ENCODE measurements around the gene STAT5A. TPM values are rescaled to one million over a fixed set of nuclear protein-coding genes. Genes with fewer than 3 reads are reported as not detected.

Gene STAT5A
- total and polyA plus RNA-seq, 9 of the 15 experiments (the other 6 are each of a cell fraction or from before 2014, with no cell fraction given): 79.9 to 415 (median 196) TPM

DNA sequence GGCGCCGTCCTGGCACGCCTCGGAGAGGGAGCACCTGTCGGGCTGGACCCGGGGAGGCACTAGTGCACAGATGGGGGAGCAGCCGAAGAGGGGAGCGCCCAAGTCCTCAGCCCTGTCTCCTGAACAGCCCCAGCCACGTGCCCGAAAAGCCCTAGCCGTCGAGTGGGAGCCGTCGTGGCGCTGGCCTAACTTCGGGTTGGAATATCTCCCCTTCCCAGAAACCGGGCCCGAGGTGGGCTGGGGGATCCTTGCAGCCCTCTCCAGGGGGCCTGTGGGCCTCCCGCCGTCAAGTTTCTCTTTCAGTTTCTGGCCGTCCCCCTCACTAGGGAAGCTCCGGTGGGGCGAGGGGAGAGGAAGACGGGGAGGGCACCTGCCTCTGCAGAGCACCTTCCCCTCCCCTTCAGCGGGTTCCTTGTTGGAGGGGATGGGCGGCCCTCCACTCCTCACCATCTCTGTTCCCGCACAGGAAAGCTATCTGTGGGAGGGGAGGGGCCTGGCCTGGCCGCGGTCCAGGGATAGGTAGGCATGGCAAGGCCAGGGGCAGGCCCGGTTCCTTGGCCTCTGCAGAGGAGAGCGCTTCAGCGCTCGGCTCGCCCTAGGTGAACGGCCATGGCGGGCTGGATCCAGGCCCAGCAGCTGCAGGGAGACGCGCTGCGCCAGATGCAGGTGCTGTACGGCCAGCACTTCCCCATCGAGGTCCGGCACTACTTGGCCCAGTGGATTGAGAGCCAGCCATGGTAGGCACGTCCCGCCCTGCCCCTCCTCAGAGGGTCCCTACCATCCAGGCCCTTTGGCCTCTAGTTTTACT lies 709 bp downstream of the STAT5A start (continued):
- TF ChIP-seq SREBF2 (CRISPR knock-in tag; IDR thresholded peaks at IDR 0.05) (0 out of 2 replicates have a peak, but pooled peaks have one; percentile 25), MCM3 (IDR thresholded peaks at IDR 0.05) (no peak), POLR2A (conservative IDR thresholded peaks at IDR 0.05) (peak; percentile 76; the same call in 1 of the 2 replicates), ZNF584 (CRISPR knock-in tag; IDR thresholded peaks at IDR 0.05; ENCODE audit: low read depth) (no peak), RBBP5 (IDR thresholded peaks at IDR 0.05; ENCODE audit: borderline replicate concordance, insufficient read depth, low read length, poor library complexity, severe bottlenecking) (peak; percentile 58), NR2C2 (CRISPR knock-in tag; IDR thresholded peaks at IDR 0.05) (no peak), NR2C2 (tag; IDR thresholded peaks at IDR 0.05) (0 out of 2 replicates have a peak, but pooled peaks have one; percentile 23), CBX3 (IDR thresholded peaks at IDR 0.05; ENCODE audit: borderline replicate concordance in 1 of 2, low read length in 2 of 2) (0 out of 3 replicates have a peak, but pooled peaks of 1 of the 2 experiments have one; percentile 5), CUX1 (CRISPR knock-in tag; IDR thresholded peaks at IDR 0.05) (no peak), PTBP1 (IDR thresholded peaks at IDR 0.05; ENCODE audit: low read depth, low read length) (no peak)
- TF ChIP-seq, protein P1, sequence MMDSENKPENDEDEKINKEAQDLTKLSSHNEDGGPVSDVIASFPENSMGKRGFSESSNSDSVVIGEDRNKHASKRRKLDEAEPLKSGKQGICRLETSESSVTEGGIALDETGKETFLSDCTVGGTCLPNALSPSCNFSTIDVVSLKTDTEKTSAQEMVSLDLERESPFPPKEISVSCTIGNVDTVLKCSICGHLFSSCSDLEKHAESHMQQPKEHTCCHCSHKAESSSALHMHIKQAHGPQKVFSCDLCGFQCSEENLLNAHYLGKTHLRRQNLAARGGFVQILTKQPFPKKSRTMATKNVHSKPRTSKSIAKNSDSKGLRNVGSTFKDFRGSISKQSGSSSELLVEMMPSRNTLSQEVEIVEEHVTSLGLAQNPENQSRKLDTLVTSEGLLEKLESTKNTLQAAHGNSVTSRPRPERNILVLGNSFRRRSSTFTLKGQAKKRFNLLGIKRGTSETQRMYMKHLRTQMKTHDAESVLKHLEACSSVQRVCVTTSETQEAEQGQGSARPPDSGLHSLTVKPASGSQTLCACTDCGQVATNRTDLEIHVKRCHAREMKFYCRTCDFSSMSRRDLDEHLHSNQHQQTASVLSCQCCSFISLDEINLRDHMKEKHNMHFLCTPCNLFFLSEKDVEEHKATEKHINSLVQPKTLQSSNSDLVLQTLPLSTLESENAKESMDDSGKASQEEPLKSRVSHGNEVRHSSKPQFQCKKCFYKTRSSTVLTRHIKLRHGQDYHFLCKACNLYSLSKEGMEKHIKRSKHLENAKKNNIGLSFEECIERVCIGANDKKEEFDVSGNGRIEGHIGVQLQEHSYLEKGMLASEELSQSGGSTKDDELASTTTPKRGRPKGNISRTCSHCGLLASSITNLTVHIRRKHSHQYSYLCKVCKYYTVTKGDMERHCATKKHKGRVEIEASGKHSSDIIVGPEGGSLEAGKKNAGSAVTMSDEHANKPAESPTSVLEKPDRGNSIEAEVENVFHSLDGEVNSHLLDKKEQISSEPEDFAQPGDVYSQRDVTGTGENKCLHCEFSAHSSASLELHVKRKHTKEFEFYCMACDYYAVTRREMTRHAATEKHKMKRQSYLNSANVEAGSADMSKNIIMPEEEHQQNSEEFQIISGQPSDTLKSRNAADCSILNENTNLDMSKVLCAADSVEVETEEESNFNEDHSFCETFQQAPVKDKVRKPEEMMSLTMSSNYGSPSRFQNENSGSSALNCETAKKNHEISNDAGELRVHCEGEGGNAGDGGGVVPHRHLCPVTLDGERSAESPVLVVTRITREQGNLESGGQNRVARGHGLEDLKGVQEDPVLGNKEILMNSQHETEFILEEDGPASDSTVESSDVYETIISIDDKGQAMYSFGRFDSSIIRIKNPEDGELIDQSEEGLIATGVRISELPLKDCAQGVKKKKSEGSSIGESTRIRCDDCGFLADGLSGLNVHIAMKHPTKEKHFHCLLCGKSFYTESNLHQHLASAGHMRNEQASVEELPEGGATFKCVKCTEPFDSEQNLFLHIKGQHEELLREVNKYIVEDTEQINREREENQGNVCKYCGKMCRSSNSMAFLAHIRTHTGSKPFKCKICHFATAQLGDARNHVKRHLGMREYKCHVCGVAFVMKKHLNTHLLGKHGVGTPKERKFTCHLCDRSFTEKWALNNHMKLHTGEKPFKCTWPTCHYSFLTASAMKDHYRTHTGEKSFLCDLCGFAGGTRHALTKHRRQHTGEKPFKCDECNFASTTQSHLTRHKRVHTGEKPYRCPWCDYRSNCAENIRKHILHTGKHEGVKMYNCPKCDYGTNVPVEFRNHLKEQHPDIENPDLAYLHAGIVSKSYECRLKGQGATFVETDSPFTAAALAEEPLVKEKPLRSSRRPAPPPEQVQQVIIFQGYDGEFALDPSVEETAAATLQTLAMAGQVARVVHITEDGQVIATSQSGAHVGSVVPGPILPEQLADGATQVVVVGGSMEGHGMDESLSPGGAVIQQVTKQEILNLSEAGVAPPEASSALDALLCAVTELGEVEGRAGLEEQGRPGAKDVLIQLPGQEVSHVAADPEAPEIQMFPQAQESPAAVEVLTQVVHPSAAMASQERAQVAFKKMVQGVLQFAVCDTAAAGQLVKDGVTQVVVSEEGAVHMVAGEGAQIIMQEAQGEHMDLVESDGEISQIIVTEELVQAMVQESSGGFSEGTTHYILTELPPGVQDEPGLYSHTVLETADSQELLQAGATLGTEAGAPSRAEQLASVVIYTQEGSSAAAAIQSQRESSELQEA (IDR thresholded peaks at IDR 0.05; ENCODE audit: low read depth): no peak
- TF ChIP-seq, protein P2, sequence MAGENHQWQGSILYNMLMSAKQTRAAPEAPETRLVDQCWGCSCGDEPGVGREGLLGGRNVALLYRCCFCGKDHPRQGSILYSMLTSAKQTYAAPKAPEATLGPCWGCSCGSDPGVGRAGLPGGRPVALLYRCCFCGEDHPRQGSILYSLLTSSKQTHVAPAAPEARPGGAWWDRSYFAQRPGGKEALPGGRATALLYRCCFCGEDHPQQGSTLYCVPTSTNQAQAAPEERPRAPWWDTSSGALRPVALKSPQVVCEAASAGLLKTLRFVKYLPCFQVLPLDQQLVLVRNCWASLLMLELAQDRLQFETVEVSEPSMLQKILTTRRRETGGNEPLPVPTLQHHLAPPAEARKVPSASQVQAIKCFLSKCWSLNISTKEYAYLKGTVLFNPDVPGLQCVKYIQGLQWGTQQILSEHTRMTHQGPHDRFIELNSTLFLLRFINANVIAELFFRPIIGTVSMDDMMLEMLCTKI (IDR thresholded peaks at IDR 0.05; ENCODE audit: partially characterized antibody): no peak

All from K562 (cell line).